ENCODE measurements around the gene DAB2IP.
A peak's percentile ranks its signal among the peaks of the same experiment; 100 is the strongest.

Gene DAB2IP

DNA sequence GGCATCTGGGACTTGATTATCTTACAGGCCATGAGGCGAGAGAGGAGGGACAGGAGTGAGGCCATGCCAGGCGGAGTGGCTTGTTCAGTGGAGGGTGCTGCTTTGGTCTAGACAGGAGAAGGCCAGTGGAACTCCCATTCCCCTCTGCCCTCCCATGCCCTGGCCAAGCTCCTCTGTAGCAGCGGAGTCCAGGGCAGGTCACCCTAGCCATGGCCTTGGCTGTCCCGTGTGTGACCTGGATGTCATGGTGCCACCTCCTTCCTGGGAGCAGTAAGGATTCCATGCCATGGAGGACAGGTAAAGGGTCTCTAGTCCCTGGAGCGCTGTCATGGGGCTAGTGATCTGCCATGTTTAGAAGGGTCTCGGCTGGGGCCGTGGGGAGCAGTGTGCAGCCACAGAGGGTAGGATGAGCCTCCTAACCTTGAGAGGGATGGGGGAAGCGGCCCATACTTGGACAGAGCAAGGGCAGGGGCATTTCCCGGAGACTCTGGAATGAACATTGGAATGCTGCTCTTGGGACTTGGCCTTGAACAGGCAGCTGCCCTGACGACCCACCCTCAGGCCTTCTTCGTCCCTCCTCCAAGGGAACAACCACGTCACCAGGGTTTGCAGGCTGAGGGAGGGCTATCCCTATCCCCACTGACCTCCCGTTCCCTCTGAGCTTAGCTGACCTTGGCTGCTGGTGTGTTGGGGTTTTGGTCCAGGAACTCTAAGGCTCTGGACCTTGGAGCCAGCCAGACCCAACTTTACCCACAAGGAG, 100.4 kb downstream of the DAB2IP start:
- no peak for DNase-seq (ENCODE audit: low read depth, low spot score)
- H3K27ac ChIP-seq: no peak overlapping the region

GRCh38 chr9:121752929-121753328, 101.5 kb downstream of the DAB2IP start:
- DNase-seq (ENCODE audit: low read depth, low spot score): no peak
- H3K27ac ChIP-seq: no peak overlapping the region

- peak overlapping the region; percentile 32 for H3K27ac ChIP-seq
- DNase-seq (ENCODE audit: low read depth, low spot score): no peak
Measured at GRCh38 chr9:121753802-121754654, 102.6 kb downstream of the DAB2IP start.

GRCh38 chr9:121754655-121755436, 103.4 kb downstream of the DAB2IP start:
- DNase-seq (ENCODE audit: low read depth, low spot score): peak; percentile 27
- peak overlapping the region; percentile 32 for H3K27ac ChIP-seq

GRCh38 chr9:121755581-121755980, 104.1 kb downstream of the DAB2IP start:
- no peak for DNase-seq (ENCODE audit: low read depth, low spot score)
- H3K27ac ChIP-seq: no peak overlapping the region

DNA sequence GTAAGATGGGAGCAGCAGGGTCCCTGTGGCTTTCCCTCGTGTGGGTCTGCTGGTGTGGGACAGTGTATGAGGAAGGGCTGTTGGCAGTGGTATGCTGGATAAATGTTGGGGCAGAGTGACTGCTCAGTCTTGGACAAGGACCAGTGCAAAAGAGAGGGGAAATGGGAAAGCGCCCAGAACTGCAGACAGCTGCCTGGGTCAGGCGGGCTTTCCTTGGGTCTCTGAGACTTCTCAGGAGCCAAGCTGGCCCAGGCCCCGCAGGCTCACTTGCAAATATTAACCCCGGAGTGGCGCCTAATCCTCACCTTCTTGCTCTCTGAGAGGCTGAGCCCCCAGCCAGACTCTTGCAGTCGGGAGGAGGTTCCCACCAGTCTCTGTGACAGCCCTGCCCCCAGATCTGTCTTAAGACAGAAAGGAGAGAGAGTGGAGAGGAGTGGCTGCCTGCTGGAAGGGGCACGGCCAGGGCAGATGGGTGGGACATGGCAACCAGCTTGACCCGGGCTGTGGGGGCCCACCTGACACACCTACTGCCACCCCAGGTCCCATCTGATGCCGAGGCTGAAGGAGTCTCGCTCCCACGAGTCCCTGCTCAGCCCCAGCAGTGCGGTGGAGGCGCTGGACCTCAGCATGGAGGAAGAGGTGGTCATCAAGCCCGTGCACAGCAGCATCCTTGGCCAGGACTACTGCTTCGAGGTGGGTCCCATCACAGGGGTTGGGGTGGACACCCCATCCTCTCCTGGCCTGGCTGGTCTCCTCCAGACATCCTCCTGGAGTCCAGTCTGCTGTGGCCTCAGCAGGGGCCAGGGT, 105.2 kb downstream of the DAB2IP start:
- H3K27ac ChIP-seq: no peak overlapping the region
- DNase-seq (ENCODE audit: low read depth, low spot score): no peak

- no peak for DNase-seq (ENCODE audit: low read depth, low spot score)
- no peak overlapping the region for H3K27ac ChIP-seq
Measured at GRCh38 chr9:121757281-121757585, 105.8 kb downstream of the DAB2IP start.

DNA sequence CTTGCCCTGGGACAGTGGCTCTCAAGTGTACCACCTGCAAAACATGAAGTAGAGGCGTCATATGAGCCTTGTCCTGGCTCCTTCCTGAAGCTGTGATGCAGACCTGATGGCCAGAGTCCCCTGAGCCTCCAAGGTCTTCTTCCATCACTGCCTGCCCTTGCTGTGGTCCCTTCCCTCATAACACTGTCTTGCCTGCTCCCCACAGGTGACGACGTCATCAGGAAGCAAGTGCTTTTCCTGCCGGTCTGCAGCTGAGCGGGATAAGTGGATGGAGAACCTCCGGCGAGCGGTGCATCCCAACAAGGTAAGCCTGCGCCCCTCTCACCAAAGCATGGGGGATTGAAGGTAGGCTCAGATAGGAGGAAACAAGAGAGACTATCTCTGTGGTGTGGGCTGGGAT, 107.3 kb downstream of the DAB2IP start:
- H3K27ac ChIP-seq: no peak overlapping the region
- no peak for DNase-seq (ENCODE audit: low read depth, low spot score)

DNA sequence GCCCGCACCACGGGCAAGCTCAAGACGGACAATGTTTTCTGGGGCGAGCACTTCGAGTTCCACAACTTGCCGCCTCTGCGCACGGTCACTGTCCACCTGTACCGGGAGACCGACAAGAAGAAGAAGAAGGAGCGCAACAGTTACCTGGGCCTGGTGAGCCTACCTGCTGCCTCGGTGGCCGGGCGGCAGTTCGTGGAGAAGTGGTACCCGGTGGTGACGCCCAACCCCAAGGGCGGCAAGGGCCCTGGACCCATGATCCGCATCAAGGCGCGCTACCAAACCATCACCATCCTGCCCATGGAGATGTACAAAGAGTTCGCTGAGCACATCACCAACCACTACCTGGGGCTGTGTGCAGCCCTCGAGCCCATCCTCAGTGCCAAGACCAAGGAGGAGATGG, 108.6 kb downstream of the DAB2IP start:
- H3K27ac ChIP-seq: no peak overlapping the region
- no peak for DNase-seq (ENCODE audit: low read depth, low spot score)

GRCh38 chr9:121760571-121760970, 109.1 kb downstream of the DAB2IP start:
- no peak overlapping the region for H3K27ac ChIP-seq
- DNase-seq (ENCODE audit: low read depth, low spot score): no peak

- H3K27ac ChIP-seq: no peak overlapping the region
- no peak for DNase-seq (ENCODE audit: low read depth, low spot score)
Measured at GRCh38 chr9:121763131-121763530, 111.7 kb downstream of the DAB2IP start.

DNA sequence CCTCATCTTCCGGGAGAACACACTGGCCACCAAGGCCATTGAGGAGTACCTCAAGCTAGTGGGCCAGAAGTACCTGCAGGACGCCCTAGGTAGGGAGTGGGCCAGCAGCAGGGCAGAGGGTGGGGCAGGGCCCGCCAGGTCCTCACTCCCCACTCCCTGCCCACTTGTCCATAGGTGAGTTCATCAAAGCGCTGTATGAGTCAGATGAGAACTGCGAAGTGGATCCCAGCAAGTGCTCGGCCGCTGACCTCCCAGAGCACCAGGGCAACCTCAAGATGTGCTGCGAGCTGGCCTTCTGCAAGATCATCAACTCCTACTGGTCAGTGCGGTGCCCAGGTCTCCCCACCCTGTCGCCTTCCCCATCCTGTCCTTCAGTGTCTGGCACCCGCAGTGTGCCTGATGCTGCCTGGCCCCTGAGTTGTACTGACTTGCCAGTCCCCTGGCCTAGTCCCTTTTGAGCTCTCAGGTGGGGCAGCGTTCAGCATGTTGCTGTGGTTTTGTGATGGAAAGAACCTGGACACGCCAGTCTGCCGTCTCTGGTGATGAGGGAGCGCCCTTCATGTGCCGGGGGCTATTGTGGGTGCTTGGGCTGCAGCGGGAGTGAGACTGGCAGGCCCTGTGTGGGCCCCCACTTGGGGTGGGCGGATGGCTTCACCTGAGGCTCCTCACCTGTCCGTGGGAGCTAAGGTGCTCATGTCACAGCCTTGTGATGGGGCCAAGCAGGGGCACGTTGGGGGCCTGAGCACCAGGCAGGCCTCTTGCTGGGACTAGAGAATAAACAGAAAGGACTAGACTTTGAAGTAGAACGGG, 112.3 kb downstream of the DAB2IP start:
- DNase-seq (ENCODE audit: low read depth, low spot score): no peak
- H3K27ac ChIP-seq: no peak overlapping the region

DNA sequence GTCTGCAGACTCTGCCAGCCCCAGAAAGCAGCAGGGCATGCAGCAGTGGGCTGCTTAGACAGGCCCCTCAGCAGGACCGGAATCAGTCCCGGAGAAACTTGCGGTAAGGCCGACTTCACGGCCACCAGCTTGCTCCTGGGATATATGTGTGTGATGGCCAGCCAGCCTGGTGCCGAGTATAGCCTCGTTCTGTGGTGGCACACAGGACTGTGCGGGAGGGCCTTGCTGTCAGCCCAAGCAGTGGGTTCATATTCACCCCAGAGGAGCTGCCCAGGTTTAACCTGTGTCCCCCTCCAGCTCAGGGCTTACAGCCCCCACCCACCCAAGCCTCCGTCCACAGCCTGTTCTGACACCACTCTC, 112.9 kb downstream of the DAB2IP start:
- H3K27ac ChIP-seq: no peak overlapping the region
- no peak for DNase-seq (ENCODE audit: low read depth, low spot score)

DNA sequence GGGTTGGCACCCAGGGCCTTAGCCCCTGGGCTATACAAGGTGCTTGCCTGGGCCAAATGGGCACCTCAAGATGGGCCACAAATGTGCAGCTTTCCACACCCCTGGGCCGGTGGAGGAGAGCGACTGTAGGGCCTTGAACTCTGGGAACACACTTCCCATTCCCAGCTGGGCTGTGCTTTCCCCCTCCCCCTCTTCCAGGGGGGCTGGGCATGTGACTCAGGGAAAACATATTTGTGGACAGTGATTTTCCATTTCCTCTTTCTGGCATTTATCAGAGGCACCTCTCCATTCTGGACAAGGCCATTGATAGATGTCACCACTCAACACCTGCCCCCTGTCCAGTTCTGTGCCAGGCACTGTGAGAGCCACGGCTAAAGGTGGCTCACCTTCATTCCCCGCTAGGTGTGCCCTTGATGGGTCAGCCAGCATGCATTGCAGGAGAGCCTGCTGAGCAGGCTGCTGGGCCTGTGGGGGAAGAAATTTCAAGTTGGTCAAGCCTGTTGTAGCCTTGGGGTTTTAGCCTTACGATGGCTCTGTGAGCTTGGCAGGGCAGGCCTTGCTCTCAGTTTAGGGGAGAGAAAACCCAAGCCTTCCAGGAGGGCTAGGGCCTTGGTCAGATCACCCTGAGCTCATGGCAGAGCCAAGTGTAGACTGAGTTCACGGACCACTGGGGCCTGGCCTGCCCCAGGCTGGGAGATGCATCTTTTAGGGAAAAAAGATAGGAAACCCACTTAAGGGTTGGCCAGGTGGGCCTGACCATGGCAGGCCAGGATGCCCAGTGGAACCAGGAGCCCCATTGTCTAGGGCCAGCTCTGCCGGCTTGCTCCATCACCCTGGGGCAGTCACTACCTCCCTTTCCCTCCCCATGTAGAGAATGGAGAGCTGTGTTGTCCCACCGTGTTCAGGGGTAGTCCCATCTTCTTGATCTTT, 113.9 kb downstream of the DAB2IP start:
- H3K27ac ChIP-seq: peak overlapping the region; percentile 21
- no peak for DNase-seq (ENCODE audit: low read depth, low spot score)

DNA sequence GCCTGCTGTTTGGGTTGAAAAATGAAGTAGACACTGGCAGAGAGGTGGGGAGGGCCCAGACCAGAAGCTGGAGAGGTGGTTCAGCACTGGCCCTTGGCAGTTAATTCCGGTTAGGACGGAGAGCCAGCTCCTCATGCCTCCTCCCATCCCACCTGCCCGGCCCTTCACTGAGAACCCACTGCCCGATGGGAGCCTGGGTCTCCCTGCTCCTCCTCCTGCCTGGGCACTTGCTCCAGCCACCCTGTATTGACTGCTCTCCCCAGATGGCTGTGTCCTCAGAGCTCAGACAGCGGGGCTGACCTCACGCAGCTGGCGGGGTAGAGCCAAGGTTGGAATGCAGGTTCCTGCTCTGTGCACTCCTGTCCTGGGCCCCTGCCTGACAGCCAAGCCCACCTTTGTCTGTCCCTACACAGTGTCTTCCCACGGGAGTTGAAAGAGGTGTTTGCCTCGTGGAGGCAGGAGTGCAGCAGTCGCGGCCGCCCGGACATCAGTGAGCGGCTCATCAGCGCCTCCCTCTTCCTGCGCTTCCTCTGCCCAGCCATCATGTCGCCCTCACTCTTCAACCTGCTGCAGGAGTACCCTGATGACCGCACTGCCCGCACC, 114.7 kb downstream of the DAB2IP start:
- DNase-seq (ENCODE audit: low read depth, low spot score): no peak
- no peak overlapping the region for H3K27ac ChIP-seq

GRCh38 chr9:121767171-121767769, 115.8 kb downstream of the DAB2IP start:
- no peak overlapping the region for H3K27ac ChIP-seq
- no peak for DNase-seq (ENCODE audit: low read depth, low spot score)

- no peak for DNase-seq (ENCODE audit: low read depth, low spot score)
- no peak overlapping the region for H3K27ac ChIP-seq
Measured at GRCh38 chr9:121768416-121769015, 117.1 kb downstream of the DAB2IP start.
